ENCODE data around the gene NEDD1.

Gene NEDD1

GRCh38 chr12:96906849-96907670 is at the start of gene NEDD1:
TSS of gene NEDD1 (plus strand) at chr12:96907257. CDS start at chr12:96909760, 2,503 bp downstream.
- peak within 1 kb of the TSS; percentile 99 for H3K4me3 ChIP-seq (ENCODE audit: low read depth, low read length)
- H3K9me3 ChIP-seq (ENCODE audit: severe bottlenecking): no peaks in the 10 kb centered on the region
- no peaks in the 10 kb centered on the region for H3K27me3 ChIP-seq (ENCODE audit: insufficient read depth, low read depth, severe bottlenecking)
- TF ChIP-seq CTCF (IDR thresholded peaks at IDR 0.05; ENCODE audit: low read depth, low read length): no peak
- H3K27ac ChIP-seq: peak within 1 kb of the TSS; percentile 77
- peaks cover 2% of the 10 kb centered on the region; the same call in 1 of the 2 replicates for H3K36me3 ChIP-seq
- DNase-seq: peak; percentile 89

- H3K36me3 ChIP-seq: no peaks in the 10 kb centered on the region
- no peak overlapping the region for H3K27ac ChIP-seq
- H3K9me3 ChIP-seq (ENCODE audit: severe bottlenecking): no peaks in the 10 kb centered on the region
- no peak for TF ChIP-seq CTCF (IDR thresholded peaks at IDR 0.05; ENCODE audit: low read depth, low read length)
- peaks cover 16% of the 10 kb centered on the region for H3K27me3 ChIP-seq (ENCODE audit: insufficient read depth, low read depth, severe bottlenecking)
- no peak for DNase-seq
- no peak overlapping the region for H3K4me3 ChIP-seq (ENCODE audit: low read depth, low read length)
These were observed 48.9 kb upstream of the NEDD1 start for GRCh38 chr12:96858162-96858561.

- H3K4me3 ChIP-seq (ENCODE audit: low read depth, low read length): no peak overlapping the region
- TF ChIP-seq CTCF (IDR thresholded peaks at IDR 0.05; ENCODE audit: low read depth, low read length): no peak
- DNase-seq: no peak
- H3K27ac ChIP-seq: no peak overlapping the region
- peaks cover 16% of the 10 kb centered on the region for H3K27me3 ChIP-seq (ENCODE audit: insufficient read depth, low read depth, severe bottlenecking)
- no peaks in the 10 kb centered on the region for H3K36me3 ChIP-seq
- H3K9me3 ChIP-seq (ENCODE audit: severe bottlenecking): no peaks in the 10 kb centered on the region
These were observed 45.4 kb upstream of the NEDD1 start for GRCh38 chr12:96861656-96862055.

- Histone ChIP-seq H3K4me3 (ENCODE audit: low read depth, low read length) (no peak overlapping the region), H3K36me3 (no peaks in the 10 kb centered on the region), H3K27ac (no peak overlapping the region), H3K9me3 (ENCODE audit: severe bottlenecking) (no peaks in the 10 kb centered on the region), H3K27me3 (ENCODE audit: insufficient read depth, low read depth, severe bottlenecking) (peaks cover 19% of the 10 kb centered on the region)
- DNase-seq: no peak
- no peak for TF ChIP-seq CTCF (IDR thresholded peaks at IDR 0.05; ENCODE audit: low read depth, low read length)
These were observed 44.7 kb upstream of the NEDD1 start for GRCh38 chr12:96862326-96862725.

- Histone ChIP-seq H3K36me3 (no peaks in the 10 kb centered on the region), H3K27me3 (ENCODE audit: insufficient read depth, low read depth, severe bottlenecking) (peaks cover 19% of the 10 kb centered on the region), H3K27ac (no peak overlapping the region), H3K9me3 (ENCODE audit: severe bottlenecking) (no peaks in the 10 kb centered on the region), H3K4me3 (ENCODE audit: low read depth, low read length) (no peak overlapping the region)
- DNase-seq: no peak
- TF ChIP-seq CTCF (IDR thresholded peaks at IDR 0.05; ENCODE audit: low read depth, low read length): no peak
These were observed 42.7 kb upstream of the NEDD1 start for GRCh38 chr12:96864335-96864734.

Data from WERI-Rb-1 (cell line).